ENCODE measurements around the gene NCCRP1. TPM values are rescaled to one million over a fixed set of nuclear protein-coding genes. Genes with fewer than 3 reads are reported as not detected.

Gene NCCRP1
- total RNA-seq, 4 donors from 2014 or later, result 0.13 to 13.7 (median 2.3) TPM

- H3K9me3 ChIP-seq, result no peaks in the 10 kb centered on the region
- no peak overlapping the region for H3K4me3 ChIP-seq
- no peak for TF ChIP-seq EP300 (IDR thresholded peaks at IDR 0.05)
- no peak for TF ChIP-seq POLR2A (IDR thresholded peaks at IDR 0.05)
- TF ChIP-seq CTCF (IDR thresholded peaks at IDR 0.05), result no peak
- no peak for TF ChIP-seq POLR2AphosphoS5 (IDR thresholded peaks at IDR 0.05)
- ATAC-seq, result no peak
- H3K27me3 ChIP-seq, result peaks cover 73% of the 10 kb centered on the region
- H3K36me3 ChIP-seq, result no peaks in the 10 kb centered on the region
- no peaks in the 10 kb centered on the region for H3K4me1 ChIP-seq
- H3K27ac ChIP-seq, result no peak overlapping the region
- 17 to 19% methylated on average over 3 to 4 of the region's 4 CpGs for WGBS, 2 donors (ENCODE audit: low coverage in 1 of 2)
Observed at GRCh38 chr19:39223703-39224279, 27.0 kb downstream of the NCCRP1 start.

- 6 to 40% methylated on average over 1 to 3 of the region's 3 CpGs for WGBS, 2 donors (ENCODE audit: low coverage in 1 of 2)
- peaks cover 62% of the 10 kb centered on the region for H3K27me3 ChIP-seq
- no peaks in the 10 kb centered on the region for H3K9me3 ChIP-seq
- ATAC-seq, result no peak
- no peaks in the 10 kb centered on the region for H3K4me1 ChIP-seq
- H3K27ac ChIP-seq, result no peak overlapping the region
- H3K4me3 ChIP-seq, result no peak overlapping the region
- no peaks in the 10 kb centered on the region for H3K36me3 ChIP-seq
- no peak for TF ChIP-seq POLR2AphosphoS5 (IDR thresholded peaks at IDR 0.05)
- TF ChIP-seq EP300 (IDR thresholded peaks at IDR 0.05), result no peak
- TF ChIP-seq POLR2A (IDR thresholded peaks at IDR 0.05), result no peak
- no peak for TF ChIP-seq CTCF (IDR thresholded peaks at IDR 0.05)
Observed at GRCh38 chr19:39224910-39225309, 28.1 kb downstream of the NCCRP1 start.

GRCh38 chr19:39230096-39230764, 33.5 kb downstream of the NCCRP1 start:
- 52 to 62% methylated on average over 2 of the region's 2 CpGs for WGBS, 2 donors (ENCODE audit: low coverage in 1 of 2)
- ATAC-seq, result no peak
- H3K4me3 ChIP-seq, result no peak overlapping the region

GRCh38 chr19:39232708-39233107, 35.9 kb downstream of the NCCRP1 start:
- no peak overlapping the region for H3K4me3 ChIP-seq
- H3K4me1 ChIP-seq, result no peaks in the 10 kb centered on the region
- no peak overlapping the region for H3K27ac ChIP-seq
- peaks cover 60% of the 10 kb centered on the region for H3K27me3 ChIP-seq
- WGBS, 2 donors (ENCODE audit: low coverage in 1 of 2), result 78 to 80% methylated on average over 5 of the region's 5 CpGs
- peaks cover 0 to 7% (median 0%) of the 10 kb centered on the region in 3 donors for H3K9me3 ChIP-seq
- H3K36me3 ChIP-seq, result no peaks in the 10 kb centered on the region
- no peak for ATAC-seq
- TF ChIP-seq EP300 (IDR thresholded peaks at IDR 0.05) (no peak), POLR2A (IDR thresholded peaks at IDR 0.05) (no peak), CTCF (IDR thresholded peaks at IDR 0.05) (no peak), POLR2AphosphoS5 (IDR thresholded peaks at IDR 0.05) (no peak)

More at GRCh38 chr19:39230096-39230764, 33.5 kb downstream of the NCCRP1 start:
- H3K36me3 ChIP-seq, result no peaks in the 10 kb centered on the region
- H3K27me3 ChIP-seq, result peaks cover 51% of the 10 kb centered on the region
- TF ChIP-seq POLR2AphosphoS5 (IDR thresholded peaks at IDR 0.05) (no peak), CTCF (IDR thresholded peaks at IDR 0.05) (no peak), EP300 (IDR thresholded peaks at IDR 0.05) (no peak), POLR2A (IDR thresholded peaks at IDR 0.05) (no peak)
- peaks cover 0 to 7% (median 0%) of the 10 kb centered on the region in 3 donors for H3K9me3 ChIP-seq
- no peaks in the 10 kb centered on the region for H3K4me1 ChIP-seq
- no peak overlapping the region for H3K27ac ChIP-seq

- Histone ChIP-seq H3K4me3 (no peak overlapping the region), H3K27me3 (peaks cover 72% of the 10 kb centered on the region), H3K27ac (no peak overlapping the region), H3K9me3 (no peaks in the 10 kb centered on the region), H3K36me3 (no peaks in the 10 kb centered on the region), H3K4me1 (no peaks in the 10 kb centered on the region)
- TF ChIP-seq POLR2A (IDR thresholded peaks at IDR 0.05) (no peak), EP300 (IDR thresholded peaks at IDR 0.05) (no peak), CTCF (IDR thresholded peaks at IDR 0.05) (no peak), POLR2AphosphoS5 (IDR thresholded peaks at IDR 0.05) (no peak)
- no peak for ATAC-seq
- WGBS, 2 donors (ENCODE audit: low coverage in 1 of 2), result 0 to 61% methylated on average over 1 to 8 of the region's 12 CpGs
Observed at GRCh38 chr19:39236527-39236926, 39.8 kb downstream of the NCCRP1 start.

Measured in gastroesophageal sphincter (tissue), 4 donors.